HepG2 (cell line): Measurements from ENCODE around the gene KAZN. TPM values are rescaled to one million over a fixed set of nuclear protein-coding genes. Genes with fewer than 3 reads are reported as not detected.
A peak's percentile ranks its signal among the peaks of the same experiment; 100 is the strongest.

Experiments used
- ATAD3A ChIP-seq: sonication (generic); formaldehyde crosslinking; IDR thresholded peaks from 2 replicates; pipeline ENCODE4 v1.4.0; 2020; ENCODE audit warnings: missing genetic modification reagents
- ATF7 ChIP-seq, 2 experiments: fragments of 450-650 bp in 1 of 2; sonication (generic) in 1 of 2; formaldehyde crosslinking in 1 of 2; IDR thresholded peaks; 2 replicates each; pipeline versions ENCODE4 v1.4.0 to v1.6.1; 2016 to 2020; ENCODE audit warnings: antibody characterized with exemption in 1 of 2, mild to moderate bottlenecking in 1 of 2, missing genetic modification reagents in 1 of 2
- BCL6 ChIP-seq: IDR thresholded peaks from 2 replicates; pipeline ENCODE4 v1.6.1; 2016; ENCODE audit warnings: missing genetic modification reagents, missing compliant biosample characterization
- FOXO1 ChIP-seq: sonication (generic); formaldehyde crosslinking; IDR thresholded peaks from 2 replicates; pipeline ENCODE4 v1.4.0; 2020; ENCODE audit warnings: missing genetic modification reagents
- GATAD2A ChIP-seq: IDR thresholded peaks from 2 replicates; pipeline ENCODE4 v1.6.1; 2016
- HOXA9 ChIP-seq: sonication (generic); formaldehyde crosslinking; IDR thresholded peaks from 2 replicates; pipeline ENCODE4 v1.8.1; 2022; ENCODE audit warnings: missing genetic modification reagents, mild to moderate bottlenecking, moderate library complexity, borderline replicate concordance
- IKZF5 ChIP-seq: IDR thresholded peaks from 2 replicates; pipeline ENCODE4 v1.6.1; 2018; ENCODE audit warnings: missing genetic modification reagents, mild to moderate bottlenecking, missing compliant biosample characterization
- IRF9 ChIP-seq: sonication (generic); formaldehyde crosslinking; IDR thresholded peaks from 2 replicates; pipeline ENCODE4 v1.8.0; 2022; ENCODE audit warnings: missing genetic modification reagents, mild to moderate bottlenecking, borderline replicate concordance
- MAFG ChIP-seq: sonication (generic); formaldehyde crosslinking; IDR thresholded peaks from 2 replicates; pipeline ENCODE4 v1.5.1; 2020; ENCODE audit warnings: mild to moderate bottlenecking, missing genetic modification reagents
- MLXIP ChIP-seq: sonication (generic); formaldehyde crosslinking; IDR thresholded peaks from 2 replicates; pipeline ENCODE4 v1.9.0; 2021; ENCODE audit warnings: missing genetic modification reagents, borderline replicate concordance
- PATZ1 ChIP-seq: sonication (generic); formaldehyde crosslinking; IDR thresholded peaks from 2 replicates; pipeline ENCODE4 v1.4.0; 2020; ENCODE audit warnings: missing genetic modification reagents
- PCBP1 ChIP-seq: fragments of 200-400 bp; formaldehyde crosslinking; IDR thresholded peaks from 2 replicates; pipeline ENCODE4 v1.6.1; 2017; ENCODE audit warnings: mild to moderate bottlenecking, low read depth, low read length, borderline replicate concordance
- POGZ ChIP-seq: sonication (generic); formaldehyde crosslinking; IDR thresholded peaks from 2 replicates; pipeline ENCODE4 v1.4.0; 2020; ENCODE audit warnings: mild to moderate bottlenecking, missing genetic modification reagents
- SIX4 ChIP-seq: sonication (generic); formaldehyde crosslinking; IDR thresholded peaks from 2 replicates; pipeline ENCODE4 v1.4.0; 2020; ENCODE audit warnings: missing genetic modification reagents
- SRSF9 ChIP-seq: fragments of 200-400 bp; formaldehyde crosslinking; IDR thresholded peaks from 2 replicates; pipeline ENCODE4 v1.6.1; 2018; ENCODE audit warnings: borderline replicate concordance, mild to moderate bottlenecking, low read depth, low read length; ENCODE audit not compliant: insufficient read depth, poor library complexity, severe bottlenecking
- YY1 ChIP-seq: IDR thresholded peaks from 2 replicates; pipeline ENCODE4 v1.6.1; 2011; ENCODE audit warnings: low read length, low read depth, moderate library complexity, mild to moderate bottlenecking; ENCODE audit not compliant: insufficient read depth, insufficient replicate concordance
- ZBTB1 ChIP-seq: sonication (generic); formaldehyde crosslinking; IDR thresholded peaks from 2 replicates; pipeline ENCODE4 v1.4.0; 2020; ENCODE audit warnings: missing genetic modification reagents, borderline replicate concordance
- ZMAT3 ChIP-seq: sonication (generic); formaldehyde crosslinking; conservative IDR thresholded peaks from 2 replicates; pipeline ENCODE4 v1.7.0; 2021; ENCODE audit warnings: missing genetic modification reagents
- ZNF101 ChIP-seq: sonication (generic); formaldehyde crosslinking; IDR thresholded peaks from 2 replicates; pipeline ENCODE4 v1.4.0; 2020; ENCODE audit warnings: mild to moderate bottlenecking, low read depth, missing genetic modification reagents, borderline replicate concordance
- ZNF263 ChIP-seq: sonication (generic); formaldehyde crosslinking; IDR thresholded peaks from 2 replicates; pipeline ENCODE4 v1.4.0; 2020; ENCODE audit warnings: missing genetic modification reagents
- polyA plus RNA-seq, 8 experiments: library from polyadenylated mRNA; depleted of rRNA in 3 of 8; stranded (reverse) in 7 of 8; unstranded in 1 of 8; fragments of >200 nt; fragmentation: Illumina TruSeq in 4 of 8; extraction: Trizol in 4 of 8; gene quantifications; 2 replicates each; pipeline versions ENCODE4 v1.2.1 to v1.2.3, GENCODE V29; 2011 to 2016; ENCODE audit warnings: low read depth in 4 of 8, missing spikeins in 1 of 8, mixed read lengths in 1 of 8; ENCODE audit not compliant: insufficient read depth in 1 of 8
- total RNA-seq, 5 experiments: library from RNA; depleted of rRNA; stranded (reverse); fragments of >200 nt; fragmentation: Illumina TruSeq; extraction: Trizol; gene quantifications; 2 replicates each; pipeline ENCODE4 v1.2.3, GENCODE V29; 2016; ENCODE audit warnings: low read depth in 1 of 5
- TF ChIP-seq, protein P1 (sequence below): sonication (generic); formaldehyde crosslinking; IDR thresholded peaks from 2 replicates; pipeline ENCODE4 v1.5.0; 2020; ENCODE audit warnings: missing genetic modification reagents, mild to moderate bottlenecking, borderline replicate concordance

The KAZN gene
- total and polyA plus RNA-seq, 2 of the 13 experiments (the other 11 are each of a cell fraction or from before 2014, with no cell fraction given) = 10.4 to 13.5 TPM

DNA sequence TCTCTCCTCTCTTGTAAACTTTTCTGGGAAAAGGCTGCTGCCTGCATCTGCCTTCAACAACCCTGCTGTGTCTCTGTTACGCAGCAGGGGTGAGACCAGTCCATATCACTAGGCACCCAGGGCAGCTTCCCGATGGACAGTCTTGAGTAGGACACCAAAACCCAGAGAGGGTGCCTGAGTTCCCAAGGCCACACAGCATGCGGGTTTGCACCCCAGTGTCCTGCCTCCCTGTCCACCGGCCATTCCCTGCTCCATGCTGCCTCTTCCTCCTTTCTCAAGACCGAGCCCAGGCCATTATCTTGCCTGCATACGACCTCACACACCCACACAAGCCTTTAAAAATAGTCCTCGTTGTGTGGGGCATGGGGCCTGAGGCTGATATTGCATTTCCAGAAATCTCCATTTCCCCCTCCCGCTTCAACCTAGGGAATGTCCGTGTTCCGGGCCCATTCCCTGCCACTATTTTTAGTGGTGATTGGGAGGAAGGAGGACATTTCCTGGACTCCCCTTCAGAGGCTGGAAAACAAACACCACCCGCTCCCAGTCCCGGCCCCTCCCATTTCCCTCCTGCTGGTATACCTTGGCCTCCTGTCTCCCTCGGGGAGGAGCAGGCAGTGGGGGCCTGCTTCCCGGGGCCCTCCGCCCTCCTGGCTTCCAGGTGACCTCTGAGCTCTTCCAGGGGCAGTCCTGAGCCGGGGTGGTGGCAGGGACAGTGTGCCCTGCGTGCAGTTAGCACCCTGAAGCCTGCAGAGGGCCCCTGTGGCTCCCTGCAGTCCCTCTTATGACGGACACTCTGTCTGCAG lies 422.7 kb downstream of the KAZN start (continued):
- TF ChIP-seq PATZ1 (peak; percentile 99), GATAD2A (CRISPR knock-in tag) (peak; percentile 82), SIX4 (peak; percentile 62; the same call in 1 of the 2 replicates), IRF9 (no peak), HOXA9 (CRISPR knock-in tag) (no peak), ZNF101 (CRISPR knock-in tag) (no peak), PCBP1 (no peak), MAFG (no peak), ZMAT3 (0 out of 2 replicates have a peak, but pooled peaks have one; percentile 67), BCL6 (CRISPR knock-in tag) (peak; percentile 70), IKZF5 (CRISPR knock-in tag) (peak; percentile 78), MLXIP (no peak), POGZ (CRISPR knock-in tag) (peak; percentile 83; the same call in 1 of the 2 replicates), FOXO1 (CRISPR knock-in tag) (0 out of 2 replicates have a peak, but pooled peaks have one; percentile 61), YY1 (peak; percentile 22), ATF7 (IDR thresholded peaks at IDR 0.05) (no peak), ATF7 (CRISPR knock-in tag; IDR thresholded peaks at IDR 0.05) (no peak), ZBTB1 (CRISPR knock-in tag) (no peak), ATAD3A (CRISPR knock-in tag) (no peak), ZNF263 (peak; percentile 87), SRSF9 (no peak)
- TF ChIP-seq, protein P1, sequence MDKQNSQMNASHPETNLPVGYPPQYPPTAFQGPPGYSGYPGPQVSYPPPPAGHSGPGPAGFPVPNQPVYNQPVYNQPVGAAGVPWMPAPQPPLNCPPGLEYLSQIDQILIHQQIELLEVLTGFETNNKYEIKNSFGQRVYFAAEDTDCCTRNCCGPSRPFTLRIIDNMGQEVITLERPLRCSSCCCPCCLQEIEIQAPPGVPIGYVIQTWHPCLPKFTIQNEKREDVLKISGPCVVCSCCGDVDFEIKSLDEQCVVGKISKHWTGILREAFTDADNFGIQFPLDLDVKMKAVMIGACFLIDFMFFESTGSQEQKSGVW (CRISPR knock-in tag) = no peak
